HG03108 (cell line): ENCODE data around the gene TIMM8B.
"Not testable (repeated sequence)": the region's sequence is repeated elsewhere in the genome, so short reads cannot be mapped to it uniquely, and the experiment has no call there.

Source experiments
- ATAC-seq: cut with Tn5 transposase; IDR thresholded peaks from one replicate; pipeline ENCODE4 v1.9.1; 2021; ENCODE audit warnings: moderate library complexity; ENCODE audit not compliant: unreplicated experiment

TIMM8B gene

GRCh38 chr11:112082729-112083128 lies 3.8 kb downstream of the TIMM8B start:
- no peak for ATAC-seq

- ATAC-seq: peak; percentile 74
Measured at GRCh38 chr11:112073941-112074811, 12.4 kb downstream of the TIMM8B start, which contains the start of the genes NKAPD1 and PIH1D2. Gene NKAPD1, plus strand, starts transcription at chr11:112074299. Its CDS starts 1,276 bp downstream, at chr11:112075575. Gene PIH1D2, minus strand, starts transcription at chr11:112074017. Its CDS starts 843 bp downstream, at chr11:112073174.

- no peak for ATAC-seq
Measured at GRCh38 chr11:112062923-112063322, 23.6 kb downstream of the TIMM8B start.

GRCh38 chr11:112058103-112058502 lies 28.5 kb downstream of the TIMM8B start:
- no peak for ATAC-seq

DNA sequence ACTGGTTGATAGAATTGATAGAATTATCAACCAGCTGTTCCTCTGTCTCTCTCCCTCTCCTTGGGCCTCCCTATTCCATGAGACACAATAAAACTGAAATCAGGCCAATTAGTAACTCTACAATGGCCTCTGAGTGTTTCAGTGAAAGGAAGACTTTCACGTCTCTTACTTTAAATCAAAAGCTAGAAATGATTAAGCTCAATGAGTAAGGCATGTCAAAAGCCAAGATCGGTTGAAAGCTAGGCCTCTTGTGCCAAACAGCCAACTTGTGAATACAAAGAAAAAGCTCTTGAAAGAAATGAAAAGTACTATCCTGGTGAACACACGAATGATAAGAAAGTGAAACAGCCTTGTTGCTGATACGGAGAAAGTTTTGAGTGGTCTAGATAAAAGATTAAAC lies 29.4 kb downstream of the TIMM8B start:
- ATAC-seq: no peak

- ATAC-seq: peak; percentile 48
Measured at GRCh38 chr11:112051768-112052167, 34.8 kb downstream of the TIMM8B start.

GRCh38 chr11:112050721-112051120 lies 35.8 kb downstream of the TIMM8B start:
- ATAC-seq: peak; percentile 60

DNA sequence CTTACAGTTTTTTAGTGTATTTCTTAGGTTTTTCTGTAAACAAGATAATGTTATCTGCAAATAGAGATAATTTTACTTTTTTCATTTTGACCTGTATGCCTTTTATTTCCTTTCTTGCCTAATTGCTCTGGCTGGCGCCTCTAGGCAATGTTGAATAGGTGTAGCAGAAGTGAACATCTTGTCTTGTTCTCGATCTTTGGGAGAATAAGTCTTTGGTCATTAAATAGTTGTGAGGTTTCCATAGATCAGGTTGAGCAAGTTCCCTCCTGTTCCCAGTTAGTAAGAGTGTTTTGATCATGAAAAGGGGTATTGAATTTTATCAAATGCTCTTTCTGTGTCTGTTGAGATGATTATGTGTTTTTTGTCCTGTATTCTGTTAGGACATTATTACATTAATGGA lies 36.8 kb downstream of the TIMM8B start:
- no peak for ATAC-seq

DNA sequence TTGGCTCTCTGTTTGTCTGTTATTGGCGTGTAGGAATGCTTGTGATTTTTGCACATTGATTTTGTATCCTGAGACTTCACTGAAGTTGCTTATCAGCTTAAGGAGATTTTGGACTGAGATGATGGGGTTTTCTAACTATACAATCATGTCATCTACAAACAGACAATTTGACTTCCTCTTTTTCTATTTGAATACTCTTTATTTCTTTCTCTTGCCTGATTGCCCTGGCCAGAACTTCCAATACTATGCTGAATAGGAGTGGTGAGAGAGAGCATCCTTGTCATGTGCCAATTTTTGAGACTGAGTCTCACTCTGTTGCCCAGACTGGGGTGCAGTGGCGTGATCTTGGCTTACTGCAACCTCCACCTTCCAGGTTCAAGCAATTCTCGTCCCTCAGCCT lies 38.3 kb downstream of the TIMM8B start:
- ATAC-seq: not testable (repeated sequence)

- not testable (repeated sequence) for ATAC-seq
Measured at GRCh38 chr11:112046647-112047046, 39.9 kb downstream of the TIMM8B start.

- no peak for ATAC-seq
Measured at GRCh38 chr11:112044961-112045360, 41.6 kb downstream of the TIMM8B start.

- ATAC-seq: no peak
Measured at GRCh38 chr11:112042961-112043304, 43.6 kb downstream of the TIMM8B start.

GRCh38 chr11:112042161-112042960 lies 44.2 kb downstream of the TIMM8B start:
- ATAC-seq: no peak

DNA sequence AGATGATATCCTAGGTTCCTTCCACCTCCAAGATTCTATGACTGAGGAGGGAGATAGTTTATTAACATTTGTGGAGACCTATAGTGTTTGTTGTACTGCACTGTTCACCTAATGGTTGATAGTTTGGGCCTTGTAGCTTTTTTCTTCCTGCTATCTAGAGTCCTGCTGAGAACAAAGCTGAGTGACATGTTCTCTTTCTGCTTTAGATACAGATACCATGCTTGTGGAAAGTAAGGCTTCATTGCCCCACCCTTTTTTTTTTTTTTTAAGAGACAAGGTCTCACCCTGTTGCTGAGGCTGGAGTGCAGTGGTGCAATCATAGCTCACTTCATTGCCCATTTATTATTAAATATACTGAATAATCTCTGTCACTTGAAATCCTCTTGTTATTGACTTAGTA lies 49.0 kb downstream of the TIMM8B start:
- ATAC-seq: no peak
